Endothelial cell of umbilical vein (primary cell): ENCODE measurements around the gene CEP57L1.

Source experiments
- CTCF ChIP-seq, 2 donors: IDR thresholded peaks; 1 replicate in 1 of 2; 2 replicates in 1 of 2; pipeline ENCODE4 v1.5.1; 2011; ENCODE audit warnings: low read length in 2 of 2, mild to moderate bottlenecking in 2 of 2, moderate library complexity in 2 of 2, control low read depth in 1 of 2, inconsistent platforms in 1 of 2, low read depth in 1 of 2; ENCODE audit not compliant: insufficient read depth in 1 of 2; ENCODE audit errors: extremely low read depth in 1 of 2
- EZH2 ChIP-seq: IDR thresholded peaks from 2 replicates; pipeline ENCODE4 v1.6.1; 2012; ENCODE audit warnings: borderline replicate concordance, low read depth, mild to moderate bottlenecking, moderate library complexity, low read length, inconsistent platforms; ENCODE audit not compliant: severe bottlenecking
- FOS ChIP-seq: IDR thresholded peaks from 2 replicates; pipeline ENCODE4 v1.6.1; 2011; ENCODE audit warnings: mild to moderate bottlenecking, low read length, moderate library complexity, borderline replicate concordance; ENCODE audit not compliant: insufficient read depth
- MYC ChIP-seq: IDR thresholded peaks from one replicate; pipeline ENCODE4 v1.6.1; 2011; ENCODE audit warnings: mild to moderate bottlenecking, low read depth, low read length
- POLR2A ChIP-seq: IDR thresholded peaks from 2 replicates; pipeline ENCODE4 v1.6.1; 2012; ENCODE audit warnings: low read depth, mild to moderate bottlenecking, control low read depth, low read length
- POLR2AphosphoS5 ChIP-seq: IDR thresholded peaks from 2 replicates; pipeline ENCODE4 v1.6.1; 2012; ENCODE audit warnings: low read depth, mild to moderate bottlenecking, control low read depth, low read length, moderate library complexity; ENCODE audit not compliant: insufficient read depth

- no peak for TF ChIP-seq POLR2A
- no peak for TF ChIP-seq EZH2
- no peak for TF ChIP-seq CTCF (IDR thresholded peaks at IDR 0.05; ENCODE audit: extremely low read depth in 1 of 2, insufficient read depth in 1 of 2, low read depth in 1 of 2, low read length in 2 of 2)
- TF ChIP-seq POLR2AphosphoS5 = no peak
- TF ChIP-seq FOS = no peak
- TF ChIP-seq MYC = no peak
Observed at GRCh38 chr6:109130065-109130464, 34.8 kb downstream of the CEP57L1 start.
